ENCODE data around the gene GLB1L3.

- TF ChIP-seq CTCF (IDR thresholded peaks at IDR 0.05) (no peak), POLR2A (IDR thresholded peaks at IDR 0.05) (no peak), EP300 (IDR thresholded peaks at IDR 0.05) (no peak), POLR2AphosphoS5 (IDR thresholded peaks at IDR 0.05) (no peak)
These were observed 91.6 kb downstream of the GLB1L3 start for GRCh38 chr11:134367781-134368180.
